ENCODE results near the gene CPSF4.
"Not testable (repeated sequence)": the region's sequence is repeated elsewhere in the genome, so short reads cannot be mapped to it uniquely, and the experiment has no call there.

Gene CPSF4

DNA sequence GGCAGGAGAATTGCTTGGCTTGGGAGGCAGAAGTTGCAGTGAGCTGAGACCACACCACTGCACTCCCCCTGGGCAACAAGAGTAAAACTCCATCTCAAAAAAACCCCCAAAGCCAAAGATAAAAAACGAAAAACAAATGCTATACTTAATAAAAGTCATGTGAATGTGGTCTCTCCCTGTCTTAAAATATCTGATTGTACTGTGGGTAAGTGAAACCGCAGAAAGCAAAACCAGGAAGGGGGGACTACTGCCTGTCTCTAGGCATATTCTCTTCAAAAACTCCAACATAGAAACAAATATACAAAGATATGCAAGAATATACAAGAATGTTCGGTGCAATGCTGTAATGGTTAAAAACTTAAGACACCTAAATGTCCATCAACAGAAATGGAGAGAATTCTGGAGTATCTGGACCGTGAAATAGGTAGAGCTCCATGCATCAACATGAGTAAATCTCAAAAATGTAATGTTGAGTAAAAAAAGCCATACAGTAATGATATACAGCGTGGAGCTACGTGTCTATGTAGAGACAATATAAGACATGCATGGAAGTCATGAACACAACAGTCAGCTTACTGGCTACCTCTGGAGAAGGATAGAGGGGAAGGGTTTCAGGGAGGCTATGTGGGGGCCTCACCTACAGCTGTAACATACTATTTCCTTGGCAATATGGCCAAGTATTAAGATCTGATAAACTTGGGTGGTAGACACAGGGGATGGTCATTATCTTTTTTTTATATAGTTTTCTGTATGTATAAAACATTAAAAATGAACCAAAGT is 59.2 kb downstream of the CPSF4 start:
- no peak for DNase-seq

DNA sequence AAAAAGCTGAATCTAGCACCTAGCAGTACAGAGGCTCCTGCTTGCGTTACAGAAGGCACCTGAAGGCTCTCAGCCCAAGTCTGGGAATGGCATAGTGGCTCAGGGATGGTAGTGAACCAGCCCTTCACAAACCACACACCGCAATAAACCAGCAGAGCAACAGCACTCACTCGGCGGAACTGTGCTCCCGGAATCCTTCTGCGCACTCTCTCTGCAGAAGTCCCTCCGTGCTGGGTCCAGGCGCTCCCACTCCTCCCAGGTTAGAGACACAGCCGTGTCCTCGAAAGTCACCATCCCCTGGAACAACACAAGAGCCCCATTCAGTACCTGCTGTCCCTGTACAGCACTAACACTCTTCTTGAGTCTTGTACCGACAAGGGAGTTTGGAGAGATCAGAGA is 59.8 kb downstream of the CPSF4 start:
- DNase-seq = no peak

GRCh38 chr7:99499371-99499720 is 60.6 kb downstream of the CPSF4 start:
- no peak for DNase-seq

GRCh38 chr7:99499721-99500636 is 61.2 kb downstream of the CPSF4 start, which contains the start of gene ZNF394:
ZNF394 (minus strand) TSS chr7:99500281; CDS start chr7:99500093, 188 bp downstream.
- DNase-seq = peak; percentile 97

DNA sequence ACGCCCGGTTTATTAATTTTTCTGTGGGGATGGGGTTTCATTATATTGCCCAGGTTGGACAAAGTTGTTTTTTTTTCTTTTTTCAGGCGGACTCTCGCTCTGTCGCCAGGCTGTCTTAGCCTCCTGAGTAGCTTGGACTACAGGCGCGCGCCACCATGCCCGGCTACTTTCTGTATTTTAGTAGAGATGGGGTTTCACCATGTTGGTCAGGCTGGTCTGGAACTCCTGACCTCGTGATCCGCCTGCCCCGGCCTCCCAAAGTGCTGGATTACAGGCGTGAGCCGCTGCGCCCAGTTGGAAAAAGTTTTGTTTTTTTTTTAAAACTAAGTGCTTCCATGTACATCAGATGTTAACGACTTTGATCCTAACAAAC is 61.9 kb downstream of the CPSF4 start:
- DNase-seq = no peak

DNA sequence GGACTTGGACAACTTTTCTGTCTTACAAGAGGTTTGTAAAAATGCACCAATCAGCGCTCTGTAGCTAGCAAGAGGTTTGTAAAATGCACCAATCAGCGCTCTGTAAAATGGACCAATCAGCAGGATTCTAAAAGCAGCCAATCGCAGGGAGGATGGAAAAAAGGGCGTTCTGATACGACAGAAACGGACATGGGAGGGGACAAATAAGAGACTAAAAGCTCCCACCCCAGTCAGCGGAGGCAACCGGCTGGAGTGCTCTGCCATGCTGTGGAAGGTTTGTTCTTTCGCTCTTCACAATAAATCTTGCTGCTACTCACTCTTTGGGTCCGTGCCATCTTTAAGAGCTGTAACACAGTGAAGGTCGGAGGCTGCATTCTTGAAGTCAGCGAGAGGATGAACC is 62.5 kb downstream of the CPSF4 start:
- not testable (repeated sequence) for DNase-seq

DNA sequence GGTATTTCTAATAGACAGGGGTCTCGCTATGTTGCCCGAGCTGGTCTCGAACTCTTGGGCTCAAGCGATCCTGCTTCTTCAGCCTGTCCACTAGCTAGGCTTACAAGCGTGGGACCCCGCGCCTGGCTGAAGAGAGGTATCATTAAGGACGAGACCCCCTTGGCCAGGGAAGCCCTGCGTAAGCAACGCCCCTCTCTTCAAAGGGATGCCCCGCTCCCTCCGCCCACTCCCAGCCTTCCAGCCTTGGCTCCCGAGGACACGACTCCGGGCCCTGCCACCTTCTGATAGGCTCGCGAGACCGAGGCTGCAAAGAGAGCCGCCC is 65.5 kb downstream of the CPSF4 start:
- DNase-seq = no peak

DNA sequence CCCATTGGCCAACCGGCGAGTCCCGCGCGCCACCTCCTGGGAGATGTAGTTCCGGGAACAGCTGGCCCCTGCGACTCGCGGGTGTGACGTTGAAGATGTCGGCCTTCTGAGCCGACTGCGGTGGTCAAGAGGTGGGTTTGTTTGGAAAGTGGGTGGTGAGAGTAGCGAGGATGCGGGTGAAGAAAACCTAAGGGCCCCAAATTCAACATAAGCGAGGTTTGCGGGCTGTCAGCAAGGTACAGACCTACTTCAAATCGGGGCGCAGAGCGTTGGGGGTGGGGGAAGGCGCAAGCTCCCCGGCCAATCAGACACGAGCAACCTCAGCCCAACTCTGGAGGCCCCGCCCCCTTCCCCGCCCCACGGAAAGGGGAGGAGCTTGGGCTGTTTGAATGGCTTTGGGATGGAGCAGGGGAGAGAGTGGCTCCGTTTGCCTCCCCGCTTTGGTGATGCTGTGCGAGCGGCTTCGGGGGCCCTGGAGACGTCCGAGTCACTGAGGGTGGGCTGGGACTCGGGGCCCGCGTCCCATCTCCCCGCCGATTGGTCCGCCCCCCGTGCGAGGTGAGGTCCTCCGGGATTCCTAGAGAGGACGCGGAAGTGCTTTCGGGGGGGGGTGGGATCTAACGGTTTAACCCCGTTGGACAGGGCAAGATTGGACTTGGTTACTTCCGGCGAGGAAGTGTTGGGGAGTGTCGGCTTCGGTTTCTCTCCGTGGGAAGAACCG is 66.0 kb downstream of the CPSF4 start, which contains the start of gene ZKSCAN5:
ZKSCAN5 (plus strand) TSS at position 60 of the 721 bp plus-strand sequence. CDS start 1,383 bp downstream, outside the sequence.
- DNase-seq = peak; percentile 99

DNA sequence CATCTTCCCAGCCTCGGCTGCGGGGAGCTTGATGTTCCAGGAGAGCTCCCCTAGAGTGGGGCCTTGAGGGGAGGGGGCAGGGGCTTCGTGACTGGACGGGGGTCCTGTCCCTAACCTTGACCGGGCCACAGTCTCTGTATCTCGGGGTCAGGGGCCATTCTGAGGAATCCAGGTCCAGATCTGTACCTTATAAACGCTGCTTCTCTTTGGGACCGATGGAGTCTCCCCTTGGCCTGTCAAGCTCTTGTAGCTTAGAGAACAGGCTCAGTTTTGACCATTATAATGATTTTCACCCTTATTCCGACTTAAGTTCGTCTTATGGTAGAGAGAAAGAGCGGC is 66.5 kb downstream of the CPSF4 start:
- DNase-seq = no peak

Data from eye (tissue), 1 donor.